Tibial artery (tissue), 4 donors: Measurements from ENCODE around the gene TMEM203.

ENCODE experiments used
- DNase-seq, 2 donors: peaks; one replicate each; pipeline ENCODE4 v3.0.0-alpha.2; 2019
- H3K27ac ChIP-seq, 2 donors: fragments of 200-600 bp; sonication (generic) in 1 of 2; 1 replicate in 1 of 2; 2 replicates in 1 of 2; pipeline ENCODE4 v1.5.1; 2018 to 2019; ENCODE audit warnings: mild to moderate bottlenecking in 1 of 2
- H3K27me3 ChIP-seq, 2 donors: fragments of 200-600 bp; sonication (generic) in 1 of 2; one replicate each; pipeline versions ENCODE4 v1.5.1 to v1.6.0; 2016 to 2019
- H3K36me3 ChIP-seq, 3 donors: fragments of 200-600 bp; sonication (generic) in 2 of 3; one replicate each; pipeline ENCODE4 v1.5.1; 2016 to 2019; ENCODE audit warnings: mild to moderate bottlenecking in 2 of 3
- H3K4me1 ChIP-seq, 4 donors: fragments of 200-600 bp; sonication (generic) in 2 of 4; 1 replicate in 3 of 4; 2 replicates in 1 of 4; pipeline ENCODE4 v1.5.1; 2016 to 2019
- H3K4me3 ChIP-seq, 2 donors: fragments of 200-600 bp; sonication (generic) in 1 of 2; 1 replicate in 1 of 2; 2 replicates in 1 of 2; pipeline ENCODE4 v1.5.1; 2018 to 2019; ENCODE audit warnings: mild to moderate bottlenecking in 2 of 2
- H3K9me3 ChIP-seq, 3 donors: fragments of 200-600 bp; sonication (generic) in 1 of 3; one replicate each; pipeline ENCODE4 v1.5.1; 2016 to 2019
- CTCF ChIP-seq, 2 experiments: fragments of 200-600 bp in 1 of 2; fragments of 450-650 bp in 1 of 2; IDR thresholded peaks; one replicate each; pipeline ENCODE4 v1.5.1; 2017 to 2019; ENCODE audit warnings: antibody characterized with exemption in 2 of 2, mild to moderate bottlenecking in 1 of 2, moderate library complexity in 1 of 2
- intact Hi-C: fragments of 100-400 bp; cut with DNase I; formaldehyde crosslinking; loops from one replicate; pipeline ENCODE4 v1.15.0; 2023; ENCODE audit warnings: low total_unique reads

Gene TMEM203

DNA sequence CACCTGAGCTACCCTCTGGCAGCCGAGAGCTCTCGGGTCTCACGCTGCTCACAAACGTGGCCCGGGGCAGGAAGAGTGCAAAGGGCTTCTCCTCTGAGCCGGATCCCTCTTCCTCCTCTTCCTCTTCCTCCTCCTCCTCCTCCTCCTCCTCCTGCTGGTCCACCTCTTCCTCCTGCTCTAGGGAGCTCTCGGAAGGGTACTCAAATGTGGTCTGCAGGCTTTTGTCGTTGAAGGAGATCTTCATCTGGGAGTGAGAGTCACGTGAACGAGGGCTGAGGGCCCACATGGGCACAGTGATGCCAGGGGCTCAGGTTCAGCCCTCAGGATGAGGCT, 13.0 kb downstream of the TMEM203 start:
- Histone ChIP-seq H3K27me3 (no peaks in the 10 kb centered on the region), H3K4me3 (no peak overlapping the region), H3K36me3 (peaks cover 6 to 29% (median 21%) of the 10 kb centered on the region in 3 donors), H3K27ac (no peak overlapping the region), H3K9me3 (no peaks in the 10 kb centered on the region), H3K4me1 (peaks cover 12 to 56% (median 24%) of the 10 kb centered on the region in 4 donors)
- TF ChIP-seq CTCF (IDR thresholded peaks at IDR 0.05) = no peak
- intact Hi-C loops = no loop called here
- no peak for DNase-seq

GRCh38 chr9:137191691-137192447, 13.6 kb downstream of the TMEM203 start:
- Histone ChIP-seq H3K27ac (no peak overlapping the region), H3K36me3 (peaks cover 6 to 29% (median 21%) of the 10 kb centered on the region in 3 donors), H3K27me3 (no peaks in the 10 kb centered on the region), H3K9me3 (no peaks in the 10 kb centered on the region), H3K4me1 (peaks cover 16 to 57% (median 28%) of the 10 kb centered on the region in 4 donors), H3K4me3 (no peak overlapping the region)
- DNase-seq = no peak
- intact Hi-C loops = no loop called here
- no peak for TF ChIP-seq CTCF (IDR thresholded peaks at IDR 0.05)

- Histone ChIP-seq H3K27me3 (no peaks in the 10 kb centered on the region), H3K27ac (no peak overlapping the region), H3K36me3 (peaks cover 6 to 36% (median 23%) of the 10 kb centered on the region in 3 donors), H3K4me3 (no peak overlapping the region), H3K4me1 (peaks cover 16 to 63% (median 34%) of the 10 kb centered on the region in 4 donors), H3K9me3 (no peaks in the 10 kb centered on the region)
- no peak for DNase-seq
- intact Hi-C loops = no loop called here
- no peak for TF ChIP-seq CTCF (IDR thresholded peaks at IDR 0.05)
Measured at GRCh38 chr9:137191245-137191644, 14.2 kb downstream of the TMEM203 start.

DNA sequence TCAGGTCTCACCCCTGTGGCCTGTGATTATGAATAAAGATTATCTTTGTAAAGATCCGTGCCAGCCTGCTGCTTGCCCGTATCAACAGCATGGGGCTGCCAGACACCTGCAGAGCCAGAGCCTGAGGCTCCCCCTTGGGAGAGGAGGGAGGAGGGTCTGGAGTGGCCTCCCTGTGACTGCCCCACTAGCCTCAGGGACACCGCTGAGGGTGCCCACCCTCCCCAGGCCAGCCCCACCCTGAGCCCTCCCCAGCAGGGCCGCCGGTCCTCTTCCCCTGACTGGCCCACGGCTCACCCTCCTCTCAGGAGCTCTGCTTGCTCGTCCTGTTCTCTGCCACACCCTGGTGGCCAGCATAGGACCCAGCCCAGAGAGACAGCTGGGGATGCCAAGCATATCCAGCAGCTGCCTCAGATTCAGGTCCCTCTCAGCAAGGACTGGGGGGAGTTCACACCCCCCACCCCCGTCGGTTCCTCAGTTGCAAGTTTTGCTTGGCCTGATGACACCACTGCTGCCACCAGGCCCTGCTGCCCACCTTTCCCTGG, 15.1 kb downstream of the TMEM203 start:
- Histone ChIP-seq H3K9me3 (no peaks in the 10 kb centered on the region), H3K4me3 (no peak overlapping the region), H3K4me1 (peaks cover 16 to 63% (median 39%) of the 10 kb centered on the region in 4 donors), H3K27me3 (no peaks in the 10 kb centered on the region), H3K36me3 (peaks cover 12 to 44% (median 32%) of the 10 kb centered on the region in 3 donors), H3K27ac (peak overlapping the region in 1 of 2 donors; percentile 84)
- no peak for DNase-seq
- TF ChIP-seq CTCF (IDR thresholded peaks at IDR 0.05) = no peak
- intact Hi-C loops = no loop called here

GRCh38 chr9:137189297-137190295, 15.9 kb downstream of the TMEM203 start:
- no peak for TF ChIP-seq CTCF (IDR thresholded peaks at IDR 0.05)
- no peak for DNase-seq
- Histone ChIP-seq H3K27ac (peak overlapping the region; percentile 84 to 90), H3K27me3 (no peaks in the 10 kb centered on the region), H3K4me1 (peaks cover 16 to 61% (median 40%) of the 10 kb centered on the region in 4 donors), H3K9me3 (no peaks in the 10 kb centered on the region), H3K4me3 (peak overlapping the region; percentile 86 to 91), H3K36me3 (peaks cover 20 to 52% (median 40%) of the 10 kb centered on the region in 3 donors)
- intact Hi-C loops = loop anchor here (5.0 kb wide), 1 partner anchor 33 kb away; the partner anchor contains the start of gene RNF208
